ENCODE results near the gene ZDHHC22.

Gene ZDHHC22

DNA sequence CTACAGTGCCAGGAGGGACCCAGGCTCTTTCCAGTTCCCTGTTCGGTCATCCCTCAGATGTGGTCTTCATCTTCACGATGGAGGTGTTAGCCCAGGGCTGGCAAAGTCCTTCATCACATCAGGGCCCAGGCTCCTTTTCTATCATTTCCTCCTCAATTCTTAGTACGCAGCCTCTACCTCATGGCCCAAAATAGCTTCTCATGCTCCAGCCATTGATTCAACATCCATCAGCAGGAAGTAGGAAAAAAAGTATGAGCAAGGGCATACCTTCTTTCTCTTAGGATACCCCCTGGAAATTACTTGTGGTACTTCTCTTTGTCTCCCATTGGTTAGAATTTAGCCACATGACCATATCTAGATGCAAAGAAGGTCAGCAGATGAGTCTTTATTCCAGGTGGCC, 12.2 kb upstream of the ZDHHC22 start:
- TF ChIP-seq PRDM2 (tag by site-specific recombination; IDR thresholded peaks at IDR 0.05; ENCODE audit: borderline replicate concordance) = no peak
- TF ChIP-seq ZNF580 (tag by site-specific recombination; IDR thresholded peaks at IDR 0.05) = 0 out of 2 replicates have a peak, but pooled peaks have one; percentile 18
- TF ChIP-seq ZNF341 (tag by site-specific recombination; IDR thresholded peaks at IDR 0.05; ENCODE audit: low read depth) = no peak
- TF ChIP-seq TRIM28 (IDR thresholded peaks at IDR 0.05; ENCODE audit: borderline replicate concordance, low read length) = no peak
- CTCF ChIA-PET = interaction anchor here (0.6 to 8.1 kb wide), 8 partner anchors 11 to 277 kb away, joined by 3 to 82 read pairs (median 4); partner anchors contain the start of gene ZDHHC22
- no peaks in the 10 kb centered on the region for H3K9me3 ChIP-seq (ENCODE audit: control insufficient read depth, insufficient read depth, low read depth, low read length)
- H3K4me3 ChIP-seq (ENCODE audit: low read depth, low read length) = no peak overlapping the region
- POLR2A ChIA-PET = no interaction called here
- H3K27ac ChIP-seq (ENCODE audit: extremely low read depth, low read depth, low read length) = no peak overlapping the region
- H3K4me1 ChIP-seq (ENCODE audit: control insufficient read depth, insufficient read depth, low read length) = no peaks in the 10 kb centered on the region
- no peaks in the 10 kb centered on the region for H3K36me3 ChIP-seq (ENCODE audit: control insufficient read depth in 2 of 2, insufficient read depth in 1 of 2, low read length in 2 of 2)

GRCh38 chr14:77151918-77152588, 10.5 kb upstream of the ZDHHC22 start:
- H3K27ac ChIP-seq (ENCODE audit: extremely low read depth, low read depth, low read length) = no peak overlapping the region
- no peaks in the 10 kb centered on the region for H3K36me3 ChIP-seq (ENCODE audit: control insufficient read depth in 2 of 2, insufficient read depth in 1 of 2, low read length in 2 of 2)
- H3K4me3 ChIP-seq (ENCODE audit: low read depth, low read length) = no peak overlapping the region
- ChIA-PET POLR2A (interaction anchor here (1.0 to 1.6 kb wide), 2 partner anchors 164 to 169 kb away, joined by 3 read pairs; partner anchors contain the start of gene GSTZ1), CTCF (interaction anchor here (0.5 to 8.1 kb wide), 44 partner anchors 10 to 1404 kb away, joined by 3 to 82 read pairs (median 4); partner anchors contain the start of genes GSTZ1, TMEM63C and ZDHHC22)
- no peaks in the 10 kb centered on the region for H3K9me3 ChIP-seq (ENCODE audit: control insufficient read depth, insufficient read depth, low read depth, low read length)
- no peaks in the 10 kb centered on the region for H3K4me1 ChIP-seq (ENCODE audit: control insufficient read depth, insufficient read depth, low read length)
- no peak for TF ChIP-seq ZNF791 (tag by site-specific recombination; IDR thresholded peaks at IDR 0.05)
- no peak for TF ChIP-seq IKZF3 (tag by site-specific recombination; IDR thresholded peaks at IDR 0.05)
- TF ChIP-seq ZBTB48 (tag by site-specific recombination; IDR thresholded peaks at IDR 0.05) = 0 out of 2 replicates have a peak, but pooled peaks have one; percentile 22
- TF ChIP-seq ZNF654 (tag by site-specific recombination; IDR thresholded peaks at IDR 0.05; ENCODE audit: low read depth) = peak; percentile 66

- H3K27ac ChIP-seq (ENCODE audit: extremely low read depth, low read depth, low read length) = no peak overlapping the region
- TF ChIP-seq ZNF654 (tag by site-specific recombination; IDR thresholded peaks at IDR 0.05; ENCODE audit: low read depth) (0 out of 2 replicates have a peak, but pooled peaks have one; percentile 18), SP7 (tag by site-specific recombination; IDR thresholded peaks at IDR 0.05) (0 out of 2 replicates have a peak, but pooled peaks have one; percentile 33), KLF8 (tag by site-specific recombination; IDR thresholded peaks at IDR 0.05) (no peak)
- H3K9me3 ChIP-seq (ENCODE audit: control insufficient read depth, insufficient read depth, low read depth, low read length) = no peaks in the 10 kb centered on the region
- ChIA-PET POLR2A (interaction anchor here (1.0 to 1.6 kb wide), 2 partner anchors 165 to 170 kb away, joined by 3 read pairs; partner anchors contain the start of gene GSTZ1), CTCF (interaction anchor here (0.5 to 8.1 kb wide), 40 partner anchors 10 to 1250 kb away, joined by 3 to 82 read pairs (median 4); partner anchors contain the start of genes GSTZ1, TMEM63C and ZDHHC22)
- no peaks in the 10 kb centered on the region for H3K4me1 ChIP-seq (ENCODE audit: control insufficient read depth, insufficient read depth, low read length)
- no peaks in the 10 kb centered on the region for H3K36me3 ChIP-seq (ENCODE audit: control insufficient read depth in 2 of 2, insufficient read depth in 1 of 2, low read length in 2 of 2)
- no peak overlapping the region for H3K4me3 ChIP-seq (ENCODE audit: low read depth, low read length)
Measured at GRCh38 chr14:77151245-77151644, 9.7 kb upstream of the ZDHHC22 start.
